Heart right ventricle (tissue), 16 donors: Measurements from ENCODE around the gene LRP1-AS. TPM values are rescaled to one million over a fixed set of nuclear protein-coding genes. Genes with fewer than 3 reads are reported as not detected.

Experiments used
- ATAC-seq, 8 donors: fragments of 200-7000 bp; cut with Tn5 transposase; one replicate each; pipeline ENCODE4 v1.9.1; 2020; ENCODE audit warnings: mild to moderate bottlenecking in 8 of 8, moderate library complexity in 8 of 8, moderate number of reproducible peaks in 1 of 8
- DNase-seq, 2 donors: peaks; one replicate each; pipeline ENCODE4 v3.0.0-alpha.2; 2020
- H3K27ac ChIP-seq, 10 donors: fragments of 200-600 bp; sonication (generic) in 2 of 10; one replicate each; pipeline versions ENCODE4 v1.5.0 to v1.8.0; 2020 to 2022; ENCODE audit warnings: mild to moderate bottlenecking in 3 of 10
- H3K27me3 ChIP-seq, 7 donors: fragments of 200-600 bp; one replicate each; pipeline ENCODE4 v1.8.0; 2021 to 2022; ENCODE audit warnings: mild to moderate bottlenecking in 2 of 7
- H3K36me3 ChIP-seq, 9 donors: fragments of 200-600 bp; sonication (generic) in 1 of 9; one replicate each; pipeline versions ENCODE4 v1.5.0 to v1.8.0; 2020 to 2022; ENCODE audit warnings: mild to moderate bottlenecking in 2 of 9
- H3K4me1 ChIP-seq, 9 donors: fragments of 200-600 bp; sonication (generic) in 1 of 9; one replicate each; pipeline versions ENCODE4 v1.5.0 to v1.8.0; 2020 to 2022; ENCODE audit warnings: mild to moderate bottlenecking in 4 of 9
- H3K4me3 ChIP-seq, 10 donors: fragments of 200-600 bp; sonication (generic) in 2 of 10; one replicate each; pipeline versions ENCODE4 v1.5.0 to v1.8.0; 2020 to 2022; ENCODE audit warnings: mild to moderate bottlenecking in 7 of 10, moderate library complexity in 2 of 10
- H3K9me3 ChIP-seq, 11 donors: fragments of 200-600 bp in 10 of 11; sonication (generic) in 2 of 11; one replicate each; pipeline versions ENCODE4 v1.5.0 to v1.8.0; 2013 to 2022; ENCODE audit warnings: mild to moderate bottlenecking in 2 of 11, control low read depth in 1 of 11, moderate library complexity in 1 of 11
- CTCF ChIP-seq, 9 donors: fragments of 200-600 bp; sonication (generic) in 2 of 9; IDR thresholded peaks; one replicate each; pipeline versions ENCODE4 v1.5.0 to v1.8.0; 2021 to 2022; ENCODE audit warnings: antibody characterized with exemption in 9 of 9, mild to moderate bottlenecking in 5 of 9, moderate library complexity in 1 of 9
- WGBS, 2 donors: extraction: QIAGEN DNeasy Blood & Tissue Kit; methylation state at CpG; one replicate each; pipeline ENCODE4 v1.1.7; 2013; ENCODE audit warnings: inconsistent platforms in 1 of 2; 5-methylcytosine and 5-hydroxymethylcytosine counted together
- intact Hi-C, 10 donors: fragments of 100-400 bp; cut with DNase I; formaldehyde crosslinking; loops; one replicate each; pipeline versions ENCODE4 v1.11.1 to v1.14.2; 2022
- polyA plus RNA-seq, 2 donors: library from polyadenylated mRNA; stranded (reverse); fragments of 200-250 nt; gene quantifications; one replicate each; pipeline ENCODE4 v1.2.3, GENCODE V29; 2013
- total RNA-seq, 10 donors: library from RNA; stranded (reverse); fragmentation: NEBNext Ultra II Directional in 3 of 10; extraction: Animal tissue kit (Norgen Biotek cat#: 25700) in 3 of 10; gene quantifications; one replicate each; pipeline versions ENCODE4 v1.2.1 to v1.2.4, GENCODE V29; 2021 to 2023
- donor health status: Arrhythmogenic right ventricular cardiomyopathy.
- donor health status: ischemic (EF 13 %, LVEDD 7.1; RV severe dilation, severe dysfunction).
- donor health status: healthy with polysubstance abuse.
- donor health status: DM: no; HTN: yes; CAD: no.
- donor health status: DM: no; HTN: no; CAD: no.
- donor health status: ischemic (EF 25% LVEDD 6.9; RV normal size, moderate dysfunction).
- donor health status: ischemic (EF 25% LVEDD 5.7; RV mildly dilated, moderate dysfunction).
- donor health status: healthy.
- donor health status: DM: yes; HTN: yes; CAD: no.
- donor health status: Ischemic cardiomyopathy.
- donor health status: ischemic (EF 35%, LVEDD 5.7; RV mildly dilated, moderate dysfunction).
- donor health status: nonischemic (EF 11% LVEDD 7.7; RV severe dilation, severe dysfunction).
- donor health status: DM: yes; HTN: yes; CAD: no.
- donor health status: PGD.
- donor health status: ischemic (EF 29% LVEDD 5.4; RV normal size, mild dysfunction).
- donor health status: nonischemic (EF 23%, LVEDD 6.1; RV moderate dilation, normal function).

The LRP1-AS gene
- total and polyA plus RNA-seq, 12 donors = not detected

GRCh38 chr12:57154076-57154475 lies 6.7 kb upstream of the LRP1-AS start:
- Histone ChIP-seq H3K4me3 (no peak overlapping the region), H3K27me3 (no peaks in the 10 kb centered on the region), H3K27ac (peak overlapping the region in 2 of 10 donors; percentile 91 to 93), H3K36me3 (peaks cover 0 to 86% (median 34%) of the 10 kb centered on the region in 9 donors), H3K9me3 (no peaks in the 10 kb centered on the region), H3K4me1 (peaks cover 37 to 100% (median 55%) of the 10 kb centered on the region in 9 donors)
- intact Hi-C loops = no loop called here
- DNase-seq (peak in 1 of 2 donors; percentile 6), ATAC-seq (no peak)
- WGBS, 2 donors = 91 to 94% methylated on average over 6 of the region's 6 CpGs
- no peak for TF ChIP-seq CTCF (IDR thresholded peaks at IDR 0.05)

GRCh38 chr12:57153415-57153997 lies 6.1 kb upstream of the LRP1-AS start:
- Histone ChIP-seq H3K4me3 (no peak overlapping the region), H3K36me3 (peaks cover 0 to 82% (median 31%) of the 10 kb centered on the region in 9 donors), H3K27ac (peak overlapping the region in 7 of 10 donors; percentile 79 to 93 (median 85)), H3K9me3 (no peaks in the 10 kb centered on the region), H3K4me1 (peaks cover 39 to 100% (median 57%) of the 10 kb centered on the region in 9 donors), H3K27me3 (no peaks in the 10 kb centered on the region)
- ATAC-seq (peak in 1 of 8 donors; percentile 11), DNase-seq (peak in 1 of 2 donors; percentile 2)
- intact Hi-C loops = no loop called here
- WGBS, 2 donors = 91 to 97% methylated on average over 1 of the region's 1 CpG
- TF ChIP-seq CTCF (IDR thresholded peaks at IDR 0.05) = no peak

GRCh38 chr12:57152639-57153038 lies 5.2 kb upstream of the LRP1-AS start:
- Histone ChIP-seq H3K4me1 (peaks cover 46 to 100% (median 59%) of the 10 kb centered on the region in 9 donors), H3K36me3 (peaks cover 0 to 82% (median 24%) of the 10 kb centered on the region in 9 donors), H3K27ac (peak overlapping the region; percentile 24 to 93 (median 85)), H3K4me3 (no peak overlapping the region), H3K27me3 (no peaks in the 10 kb centered on the region), H3K9me3 (no peaks in the 10 kb centered on the region)
- peak in 1 of 2 donors; percentile 22 for DNase-seq
- ATAC-seq = peak in 5 of 8 donors; percentile 21 to 38 (median 31)
- 61 to 68% methylated on average over 4 of the region's 4 CpGs for WGBS, 2 donors
- no peak for TF ChIP-seq CTCF (IDR thresholded peaks at IDR 0.05)
- intact Hi-C loops = no loop called here

- Histone ChIP-seq H3K27me3 (no peaks in the 10 kb centered on the region), H3K36me3 (peaks cover 0 to 82% (median 20%) of the 10 kb centered on the region in 9 donors), H3K9me3 (no peaks in the 10 kb centered on the region), H3K4me3 (no peak overlapping the region), H3K4me1 (peaks cover 51 to 100% (median 65%) of the 10 kb centered on the region in 9 donors), H3K27ac (peak overlapping the region; percentile 24 to 93 (median 85))
- peak in 7 of 8 donors; percentile 11 to 53 (median 34) for ATAC-seq
- intact Hi-C loops = no loop called here
- 34 to 42% methylated on average over 17 of the region's 17 CpGs for WGBS, 2 donors
- DNase-seq = peak; percentile 40 to 59
- no peak for TF ChIP-seq CTCF (IDR thresholded peaks at IDR 0.05)
Measured at GRCh38 chr12:57151741-57152630, 4.6 kb upstream of the LRP1-AS start.
